MM.1S (cell line): ENCODE measurements around the gene PXDC1.

Source experiments
- CTCF ChIP-seq: fragments of 300-600 bp; sonication (generic); IDR thresholded peaks from 2 replicates; pipeline ENCODE4 v1.5.1; 2016; ENCODE audit warnings: antibody characterized with exemption, low read length, mixed read lengths
- EZH2 ChIP-seq: fragments of 300-600 bp; sonication (generic); optimal IDR thresholded peaks from 2 replicates; pipeline ENCODE3; 2017; ENCODE audit warnings: low read depth, mild to moderate bottlenecking, antibody characterized with exemption, low read length, mixed read lengths

- TF ChIP-seq CTCF (no peak), EZH2 (no peak)
Observed at GRCh38 chr6:3778701-3779573, 27.4 kb upstream of the PXDC1 start.
